B cell (primary cell): ENCODE measurements around the gene MCEMP1.

Experiments used
- CTCF ChIP-seq: fragments of 200-600 bp; IDR thresholded peaks from one replicate; pipeline ENCODE4 v1.8.0; 2022; ENCODE audit warnings: antibody characterized with exemption, mild to moderate bottlenecking
- EZH2 ChIP-seq: IDR thresholded peaks from 2 replicates; pipeline ENCODE4 v1.6.1; 2012; ENCODE audit warnings: borderline replicate concordance, low read depth, mild to moderate bottlenecking, moderate library complexity, low read length; ENCODE audit not compliant: insufficient read depth, poor library complexity, severe bottlenecking

- no peak for TF ChIP-seq CTCF
- TF ChIP-seq EZH2: no peak
These were observed 14.2 kb upstream of the MCEMP1 start for GRCh38 chr19:7662657-7663056.
